ENCODE data around the gene ARHGAP10. TPM values are rescaled to one million over a fixed set of nuclear protein-coding genes. Genes with fewer than 3 reads are reported as not detected.

ARHGAP10 gene
- polyA plus RNA-seq, 1 experiment = 20.2 TPM

- peaks cover 3% of the 10 kb centered on the region for H3K36me3 ChIP-seq (ENCODE audit: control insufficient read depth, insufficient read depth, low read length)
- H3K27me3 ChIP-seq (ENCODE audit: control insufficient read depth, insufficient read depth, low read length) = no peaks in the 10 kb centered on the region
- H3K4me3 ChIP-seq (ENCODE audit: low read depth, low read length) = no peak overlapping the region
- TF ChIP-seq, protein P1, sequence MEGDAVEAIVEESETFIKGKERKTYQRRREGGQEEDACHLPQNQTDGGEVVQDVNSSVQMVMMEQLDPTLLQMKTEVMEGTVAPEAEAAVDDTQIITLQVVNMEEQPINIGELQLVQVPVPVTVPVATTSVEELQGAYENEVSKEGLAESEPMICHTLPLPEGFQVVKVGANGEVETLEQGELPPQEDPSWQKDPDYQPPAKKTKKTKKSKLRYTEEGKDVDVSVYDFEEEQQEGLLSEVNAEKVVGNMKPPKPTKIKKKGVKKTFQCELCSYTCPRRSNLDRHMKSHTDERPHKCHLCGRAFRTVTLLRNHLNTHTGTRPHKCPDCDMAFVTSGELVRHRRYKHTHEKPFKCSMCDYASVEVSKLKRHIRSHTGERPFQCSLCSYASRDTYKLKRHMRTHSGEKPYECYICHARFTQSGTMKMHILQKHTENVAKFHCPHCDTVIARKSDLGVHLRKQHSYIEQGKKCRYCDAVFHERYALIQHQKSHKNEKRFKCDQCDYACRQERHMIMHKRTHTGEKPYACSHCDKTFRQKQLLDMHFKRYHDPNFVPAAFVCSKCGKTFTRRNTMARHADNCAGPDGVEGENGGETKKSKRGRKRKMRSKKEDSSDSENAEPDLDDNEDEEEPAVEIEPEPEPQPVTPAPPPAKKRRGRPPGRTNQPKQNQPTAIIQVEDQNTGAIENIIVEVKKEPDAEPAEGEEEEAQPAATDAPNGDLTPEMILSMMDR (IDR thresholded peaks at IDR 0.05; ENCODE audit: insufficient read depth, low read depth, low read length) = no peak
- DNase-seq (ENCODE audit: low read depth) = no peak
- CTCF ChIA-PET = interaction anchor here (0.7 kb wide), 2 partner anchors 8 to 17 kb away, joined by 3 read pairs; no protein-coding TSS in a partner anchor
- POLR2A ChIA-PET = interaction anchor here (0.6 kb wide), 1 partner anchor 288 kb away, joined by 5 read pairs; no protein-coding TSS in a partner anchor
Observed at GRCh38 chr4:148061795-148062194, 329.9 kb downstream of the ARHGAP10 start.

GRCh38 chr4:148062301-148062950 is 330.5 kb downstream of the ARHGAP10 start:
- Histone ChIP-seq H3K4me3 (ENCODE audit: low read depth, low read length) (no peak overlapping the region), H3K27me3 (ENCODE audit: control insufficient read depth, insufficient read depth, low read length) (no peaks in the 10 kb centered on the region), H3K36me3 (ENCODE audit: control insufficient read depth, insufficient read depth, low read length) (peaks cover 3% of the 10 kb centered on the region)
- TF ChIP-seq, protein P1 (IDR thresholded peaks at IDR 0.05; ENCODE audit: insufficient read depth, low read depth, low read length) = no peak
- DNase-seq (ENCODE audit: low read depth) = no peak
- ChIA-PET CTCF (interaction anchor here (1.1 kb wide), 1 partner anchor 8 kb away, joined by 4 read pairs; no protein-coding TSS in a partner anchor), POLR2A (no interaction called here)

DNA sequence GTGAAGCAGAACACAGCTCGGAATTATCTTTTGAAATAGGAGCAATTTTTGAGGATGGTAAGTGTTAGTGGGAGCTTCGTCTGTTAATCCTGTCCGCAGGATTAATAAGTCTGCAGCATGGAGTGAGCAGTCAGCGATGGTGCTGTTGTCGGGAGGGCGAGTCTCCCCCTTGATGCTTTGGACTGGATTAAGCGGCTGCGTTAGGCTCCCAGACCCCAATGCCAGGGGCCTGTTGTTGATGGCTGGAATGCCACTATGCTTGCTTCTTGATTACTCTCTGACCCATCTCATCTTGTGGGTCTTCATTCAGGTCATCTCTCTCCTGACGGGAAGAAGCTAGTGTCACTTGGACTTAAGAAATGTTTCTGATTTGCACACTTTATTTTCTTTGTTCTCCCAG is 332.6 kb downstream of the ARHGAP10 start:
- DNase-seq (ENCODE audit: low read depth) = no peak
- ChIA-PET CTCF (interaction anchor here (1.0 to 1.3 kb wide), 2 partner anchors 18 to 40 kb away, joined by 3 read pairs; no protein-coding TSS in a partner anchor), POLR2A (no interaction called here)
- TF ChIP-seq, protein P1 (IDR thresholded peaks at IDR 0.05; ENCODE audit: insufficient read depth, low read depth, low read length) = no peak
- Histone ChIP-seq H3K4me3 (ENCODE audit: low read depth, low read length) (no peak overlapping the region), H3K36me3 (ENCODE audit: control insufficient read depth, insufficient read depth, low read length) (peaks cover 3% of the 10 kb centered on the region), H3K27me3 (ENCODE audit: control insufficient read depth, insufficient read depth, low read length) (no peaks in the 10 kb centered on the region)

- peak; percentile 70 for DNase-seq (ENCODE audit: low read depth)
- Histone ChIP-seq H3K4me3 (ENCODE audit: low read depth, low read length) (no peak overlapping the region), H3K27me3 (ENCODE audit: control insufficient read depth, insufficient read depth, low read length) (no peaks in the 10 kb centered on the region), H3K36me3 (ENCODE audit: control insufficient read depth, insufficient read depth, low read length) (peaks cover 3% of the 10 kb centered on the region)
- CTCF ChIA-PET = interaction anchor here (1.3 kb wide), 1 partner anchor 41 kb away, joined by 3 read pairs; no protein-coding TSS in a partner anchor
- TF ChIP-seq, protein P1 (IDR thresholded peaks at IDR 0.05; ENCODE audit: insufficient read depth, low read depth, low read length) = no peak
- POLR2A ChIA-PET = no interaction called here
Observed at GRCh38 chr4:148065075-148065474, 333.2 kb downstream of the ARHGAP10 start.

- ChIA-PET POLR2A (no interaction called here), CTCF (interaction anchor here (0.9 kb wide), 1 partner anchor 88 kb away, joined by 3 read pairs; no protein-coding TSS in a partner anchor)
- Histone ChIP-seq H3K4me3 (ENCODE audit: low read depth, low read length) (no peak overlapping the region), H3K36me3 (ENCODE audit: control insufficient read depth, insufficient read depth, low read length) (peaks cover 10% of the 10 kb centered on the region), H3K27me3 (ENCODE audit: control insufficient read depth, insufficient read depth, low read length) (no peaks in the 10 kb centered on the region)
- no peak for DNase-seq (ENCODE audit: low read depth)
- TF ChIP-seq, protein P1 (IDR thresholded peaks at IDR 0.05; ENCODE audit: insufficient read depth, low read depth, low read length) = no peak
Observed at GRCh38 chr4:148067301-148067916, 335.5 kb downstream of the ARHGAP10 start.

Data from BJ (cell line).